Keratinocyte (primary cell): Measurements from ENCODE around the gene CD93. TPM values are rescaled to one million over a fixed set of nuclear protein-coding genes. Genes with fewer than 3 reads are reported as not detected.

Experiments
- DNase-seq: peaks from one replicate; pipeline ENCODE4 v3.0.0-alpha.2; 2011; ENCODE audit warnings: low read depth, missing footprints, low spot score
- FAIRE-seq: peaks from 2 replicates; lab custom pipeline; 2011; peaks lifted over from hg19 to GRCh38; lab: Jason Lieb, UNC
- H2AFZ ChIP-seq: 2 replicates; pipeline ENCODE4 v1.6.0; 2012; ENCODE audit warnings: low read length, control low read depth, inconsistent platforms; ENCODE audit not compliant: control insufficient read depth
- H3K27ac ChIP-seq: 2 replicates; pipeline ENCODE4 v1.5.1; 2011; ENCODE audit warnings: low read length; ENCODE audit not compliant: control insufficient read depth, insufficient read depth
- H3K27me3 ChIP-seq: 3 replicates; pipeline ENCODE4 v1.6.0; 2011; ENCODE audit warnings: low read length; ENCODE audit not compliant: control insufficient read depth, insufficient read depth; ENCODE audit errors: extremely low read depth
- H3K36me3 ChIP-seq, 2 experiments: 2 replicates in 1 of 2; 3 replicates in 1 of 2; pipeline ENCODE4 v1.5.1; 2011; ENCODE audit warnings: low read length in 2 of 2, mild to moderate bottlenecking in 1 of 2; ENCODE audit not compliant: control insufficient read depth in 2 of 2, insufficient read depth in 2 of 2; ENCODE audit errors: extremely low read depth in 1 of 2
- H3K4me1 ChIP-seq: 3 replicates; pipeline ENCODE4 v1.5.1; 2011; ENCODE audit warnings: low read length; ENCODE audit not compliant: control insufficient read depth, insufficient read depth; ENCODE audit errors: extremely low read depth
- H3K4me2 ChIP-seq: 3 replicates; pipeline ENCODE4 v1.6.0; 2011; ENCODE audit warnings: low read depth, low read length; ENCODE audit not compliant: control insufficient read depth, insufficient read depth; ENCODE audit errors: extremely low read depth
- H3K4me3 ChIP-seq, 3 experiments: fragments of 200-600 bp in 1 of 3; sonication (generic) in 1 of 3; 2 replicates in 2 of 3; 3 replicates in 1 of 3; pipeline ENCODE4 v1.5.1; 2011 to 2016; ENCODE audit warnings: low read length in 3 of 3, mild to moderate bottlenecking in 3 of 3, control low read depth in 2 of 3, inconsistent platforms in 1 of 3, low read depth in 1 of 3, mixed read lengths in 1 of 3, mixed run types in 1 of 3, moderate library complexity in 1 of 3; ENCODE audit not compliant: control insufficient read depth in 2 of 3, insufficient read depth in 2 of 3; ENCODE audit errors: extremely low read depth in 1 of 3
- H3K79me2 ChIP-seq: 2 replicates; pipeline ENCODE4 v1.6.0; 2012; ENCODE audit warnings: low read length; ENCODE audit not compliant: control insufficient read depth, insufficient read depth
- H3K9ac ChIP-seq: 3 replicates; pipeline ENCODE4 v1.6.0; 2011; ENCODE audit warnings: low read length; ENCODE audit not compliant: control insufficient read depth, insufficient read depth; ENCODE audit errors: extremely low read depth
- H3K9me1 ChIP-seq: 3 replicates; pipeline ENCODE4 v1.6.0; 2011; ENCODE audit warnings: low read length; ENCODE audit not compliant: control insufficient read depth, insufficient read depth; ENCODE audit errors: extremely low read depth
- H3K9me3 ChIP-seq: 2 replicates; pipeline ENCODE4 v1.5.1; 2012; ENCODE audit warnings: low read depth, low read length; ENCODE audit not compliant: control insufficient read depth
- H4K20me1 ChIP-seq: 3 replicates; pipeline ENCODE4 v1.6.0; 2011; ENCODE audit warnings: low read length; ENCODE audit not compliant: control insufficient read depth, insufficient read depth; ENCODE audit errors: extremely low read depth
- EZH2 ChIP-seq: IDR thresholded peaks from one replicate; pipeline ENCODE4 v1.6.1; 2012; ENCODE audit warnings: inconsistent platforms, mild to moderate bottlenecking, low read length, moderate library complexity
- dilution Hi-C: fragments of 300-500 bp; cut with MboI; formaldehyde crosslinking; loops from one replicate; pipeline ENCODE4 v1.7.0; 2020; ENCODE audit warnings: low sequenced_read_pairs; ENCODE audit not compliant: extremely low pct_ligation_motif_present
- polyA plus RNA-seq, 5 experiments: library from polyadenylated mRNA; depleted of rRNA in 3 of 5; stranded (reverse) in 3 of 5; stranded (forward) in 1 of 5; unstranded in 1 of 5; fragments of >200 nt; gene quantifications; 1 replicate in 1 of 5; 2 replicates in 3 of 5; 3 replicates in 1 of 5; pipeline versions ENCODE4 v1.2.1 to v1.2.3, GENCODE V29; 2011 to 2012; ENCODE audit warnings: missing spikeins in 2 of 5, low read depth in 1 of 5, low replicate concordance in 1 of 5
- TF ChIP-seq, protein P1 (sequence below), 3 experiments: IDR thresholded peaks in 1 of 3; conservative IDR thresholded peaks in 1 of 3; optimal IDR thresholded peaks in 1 of 3; 2 replicates in 2 of 3; 3 replicates in 1 of 3; pipeline versions ENCODE3 to v1.5.1; 2011; ENCODE audit warnings: low read length in 3 of 3, mild to moderate bottlenecking in 3 of 3, moderate library complexity in 2 of 3, control low read depth in 1 of 3, inconsistent platforms in 1 of 3; ENCODE audit not compliant: insufficient read depth in 2 of 3; ENCODE audit errors: extremely low read depth in 1 of 3

Gene CD93
- polyA plus RNA-seq, 1 donor (not counting 4 experiments of a cell fraction or from before 2014, with no cell fraction given), result not detected

DNA sequence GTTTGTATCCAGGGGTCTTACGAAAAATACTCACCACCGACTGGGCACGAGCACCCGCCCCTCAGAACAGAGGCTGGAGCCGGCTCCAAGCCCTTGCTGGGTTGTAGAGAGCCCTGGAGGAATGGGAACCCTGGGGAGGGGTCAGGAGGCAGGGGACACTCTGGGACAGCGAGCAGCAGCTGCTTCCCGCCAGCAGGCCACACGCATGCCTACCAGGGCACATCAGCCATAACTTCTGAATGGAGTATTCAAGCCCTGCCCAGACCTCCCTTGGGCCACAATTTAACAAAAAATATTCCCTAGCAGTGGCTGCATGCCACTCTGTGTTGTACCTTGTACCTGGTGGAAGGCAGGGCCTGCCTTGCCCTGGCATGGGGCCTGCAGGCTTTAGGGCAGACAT, 31.6 kb upstream of the CD93 start:
- Histone ChIP-seq H3K4me2 (no peak overlapping the region), H3K4me3 (no peak overlapping the region), H3K36me3 (no peaks in the 10 kb centered on the region), H2AFZ (no peak overlapping the region), H4K20me1 (no peaks in the 10 kb centered on the region), H3K27ac (no peak overlapping the region), H3K9ac (no peak overlapping the region), H3K27me3 (no peaks in the 10 kb centered on the region), H3K9me3 (no peaks in the 10 kb centered on the region), H3K79me2 (no peaks in the 10 kb centered on the region), H3K9me1 (no peaks in the 10 kb centered on the region), H3K4me1 (peaks cover 25% of the 10 kb centered on the region)
- no peak for DNase-seq
- dilution Hi-C loops, result no loop called here
- TF ChIP-seq, protein P1, sequence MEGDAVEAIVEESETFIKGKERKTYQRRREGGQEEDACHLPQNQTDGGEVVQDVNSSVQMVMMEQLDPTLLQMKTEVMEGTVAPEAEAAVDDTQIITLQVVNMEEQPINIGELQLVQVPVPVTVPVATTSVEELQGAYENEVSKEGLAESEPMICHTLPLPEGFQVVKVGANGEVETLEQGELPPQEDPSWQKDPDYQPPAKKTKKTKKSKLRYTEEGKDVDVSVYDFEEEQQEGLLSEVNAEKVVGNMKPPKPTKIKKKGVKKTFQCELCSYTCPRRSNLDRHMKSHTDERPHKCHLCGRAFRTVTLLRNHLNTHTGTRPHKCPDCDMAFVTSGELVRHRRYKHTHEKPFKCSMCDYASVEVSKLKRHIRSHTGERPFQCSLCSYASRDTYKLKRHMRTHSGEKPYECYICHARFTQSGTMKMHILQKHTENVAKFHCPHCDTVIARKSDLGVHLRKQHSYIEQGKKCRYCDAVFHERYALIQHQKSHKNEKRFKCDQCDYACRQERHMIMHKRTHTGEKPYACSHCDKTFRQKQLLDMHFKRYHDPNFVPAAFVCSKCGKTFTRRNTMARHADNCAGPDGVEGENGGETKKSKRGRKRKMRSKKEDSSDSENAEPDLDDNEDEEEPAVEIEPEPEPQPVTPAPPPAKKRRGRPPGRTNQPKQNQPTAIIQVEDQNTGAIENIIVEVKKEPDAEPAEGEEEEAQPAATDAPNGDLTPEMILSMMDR (optimal IDR thresholded peaks at IDR 0.05 in 1 of 3, IDR thresholded peaks at IDR 0.05 in 1 of 3, conservative IDR thresholded peaks at IDR 0.05 in 1 of 3; ENCODE audit: extremely low read depth in 1 of 3, insufficient read depth in 2 of 3, low read length in 3 of 3), result no peak
- no peak for TF ChIP-seq EZH2
- FAIRE-seq, result no peak

DNA sequence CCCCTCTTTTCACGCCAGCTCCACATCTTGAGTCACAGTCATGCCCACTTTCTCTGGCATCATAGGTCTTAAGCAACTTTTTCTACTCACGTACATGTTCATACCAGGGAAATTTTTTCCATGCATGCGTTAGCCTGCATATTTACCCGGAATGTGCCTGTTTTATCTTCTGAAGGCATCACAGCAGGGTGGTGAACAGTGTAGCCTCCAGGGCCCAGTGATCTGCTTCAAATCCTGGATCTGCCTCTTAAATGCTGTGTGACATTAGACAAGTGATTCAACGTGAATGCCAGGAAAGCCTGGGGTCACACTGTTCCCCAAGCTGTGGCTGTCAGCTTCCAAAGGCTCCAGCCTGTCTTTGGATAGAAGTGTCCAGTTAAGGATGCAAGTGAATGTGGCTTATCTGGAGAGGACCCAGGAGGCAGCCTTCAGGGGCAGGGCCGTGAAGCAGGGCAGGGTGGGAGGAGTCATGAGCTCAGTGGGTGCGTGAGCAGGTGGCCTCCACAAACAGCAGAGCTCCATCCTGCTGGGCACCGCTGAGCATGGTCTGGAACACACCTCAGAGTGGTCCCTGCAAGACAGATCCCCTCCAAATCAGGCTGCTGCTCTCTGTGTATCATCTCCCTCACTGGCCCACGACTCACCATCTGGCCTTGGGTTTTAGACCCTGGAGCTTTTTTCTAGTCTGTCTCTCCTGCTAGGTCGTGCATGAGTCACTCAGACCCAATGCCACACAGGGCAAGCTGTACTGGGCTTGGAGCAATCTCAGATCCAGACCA, 30.4 kb upstream of the CD93 start:
- dilution Hi-C loops, result no loop called here
- no peak overlapping the region for H3K4me3 ChIP-seq
- H4K20me1 ChIP-seq, result no peaks in the 10 kb centered on the region
- peak overlapping the region; percentile 34 for H3K9ac ChIP-seq
- TF ChIP-seq, protein P1 (optimal IDR thresholded peaks at IDR 0.05 in 1 of 3, IDR thresholded peaks at IDR 0.05 in 1 of 3, conservative IDR thresholded peaks at IDR 0.05 in 1 of 3; ENCODE audit: extremely low read depth in 1 of 3, insufficient read depth in 2 of 3, low read length in 3 of 3), result no peak
- TF ChIP-seq EZH2, result no peak
- H3K36me3 ChIP-seq, result no peaks in the 10 kb centered on the region
- peak overlapping the region; percentile 59 for H3K4me2 ChIP-seq
- no peaks in the 10 kb centered on the region for H3K9me3 ChIP-seq
- no peak overlapping the region for H2AFZ ChIP-seq
- H3K27me3 ChIP-seq, result no peaks in the 10 kb centered on the region
- H3K79me2 ChIP-seq, result no peaks in the 10 kb centered on the region
- DNase-seq (peak; percentile 62), FAIRE-seq (peak; percentile 67)
- peaks cover 25% of the 10 kb centered on the region for H3K4me1 ChIP-seq
- no peaks in the 10 kb centered on the region for H3K9me1 ChIP-seq
- H3K27ac ChIP-seq, result peak overlapping the region; percentile 47
